HG02610 (cell line): ENCODE data around the gene GALNT10.

Experiments used
- ATAC-seq: cut with Tn5 transposase; IDR thresholded peaks from one replicate; pipeline ENCODE4 v1.9.1; 2021; ENCODE audit warnings: mild to moderate bottlenecking, moderate library complexity; ENCODE audit not compliant: unreplicated experiment

Gene GALNT10

GRCh38 chr5:154317916-154318315 is 127.4 kb downstream of the GALNT10 start:
- ATAC-seq: no peak

DNA sequence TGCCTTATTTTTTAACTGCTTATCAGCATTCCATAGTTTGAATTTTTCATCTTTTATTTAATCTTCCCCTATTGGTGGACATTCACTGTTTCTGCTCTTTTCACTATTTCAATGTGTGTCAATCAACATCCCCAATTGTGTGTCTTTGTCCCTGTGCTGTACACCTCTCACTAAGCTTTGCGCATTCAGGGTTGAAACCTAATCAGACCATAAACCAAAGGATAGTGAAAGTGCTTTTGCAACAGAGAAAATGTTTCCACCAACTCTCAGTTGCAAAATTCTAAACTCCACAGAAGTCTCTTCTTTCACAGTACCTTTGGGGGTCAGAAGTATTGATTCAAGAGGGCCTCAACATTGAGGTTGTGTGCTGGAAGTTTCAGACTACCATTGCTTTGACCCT is 128.2 kb downstream of the GALNT10 start:
- no peak for ATAC-seq

DNA sequence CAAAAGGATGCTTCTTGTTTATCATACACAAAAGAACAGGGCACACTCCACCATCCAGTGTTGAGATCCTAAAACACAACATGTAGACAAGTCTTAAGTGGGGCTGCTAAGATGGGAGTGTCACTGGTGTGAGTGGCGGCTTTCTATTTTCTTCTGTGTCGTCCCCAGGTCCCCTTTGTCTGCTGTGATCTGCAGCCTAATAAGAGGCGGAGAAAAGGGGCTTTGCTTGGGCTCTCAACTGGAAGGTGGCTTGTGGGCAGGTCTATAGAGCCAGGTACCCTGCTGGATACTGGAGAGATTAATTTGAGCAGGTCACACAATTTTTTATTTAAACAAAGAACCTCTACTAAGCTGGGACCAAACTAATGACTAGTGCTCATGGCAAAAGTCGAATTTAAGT is 129.2 kb downstream of the GALNT10 start:
- no peak for ATAC-seq

- no peak for ATAC-seq
Observed at GRCh38 chr5:154320224-154321089, 129.9 kb downstream of the GALNT10 start.

GRCh38 chr5:154321546-154321945 is 131.0 kb downstream of the GALNT10 start:
- no peak for ATAC-seq

DNA sequence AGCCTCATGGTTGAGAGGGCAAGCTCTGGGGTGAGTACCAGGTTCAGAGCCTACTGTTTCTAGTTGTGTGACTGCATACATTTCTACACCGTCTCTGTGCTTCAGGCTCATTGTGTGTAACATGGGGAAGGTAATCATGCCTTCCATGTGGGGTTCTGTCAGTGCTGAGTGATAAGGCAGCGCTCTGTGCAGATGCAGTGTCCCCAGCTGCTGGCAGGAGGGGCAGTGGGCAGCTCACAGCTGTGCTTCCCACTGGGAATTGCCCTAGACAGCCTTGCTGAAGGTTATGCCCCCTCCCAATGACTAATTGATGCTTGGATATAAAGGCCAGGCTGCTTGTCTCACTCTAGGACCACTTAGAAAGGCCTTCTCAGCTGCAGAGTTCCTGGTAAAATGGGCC is 133.5 kb downstream of the GALNT10 start:
- ATAC-seq: no peak

DNA sequence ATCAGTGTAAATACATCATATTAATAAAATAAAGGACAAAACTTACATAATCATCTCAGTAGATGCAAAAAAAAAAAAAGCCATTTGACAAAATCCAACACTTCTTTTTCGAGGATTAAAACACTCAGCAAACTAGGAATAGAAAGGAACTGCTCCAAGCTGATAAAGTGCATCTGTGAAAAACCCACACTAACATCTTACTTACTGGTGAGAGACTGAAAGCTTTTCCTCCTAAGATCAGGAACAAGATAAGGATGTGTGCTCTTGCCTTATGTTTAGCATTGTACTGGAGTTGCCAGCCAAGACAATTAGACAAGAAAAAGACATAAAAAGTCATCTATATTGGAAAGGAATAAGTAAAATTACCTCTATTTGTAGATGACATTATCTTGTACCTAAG is 135.0 kb downstream of the GALNT10 start:
- no peak for ATAC-seq

DNA sequence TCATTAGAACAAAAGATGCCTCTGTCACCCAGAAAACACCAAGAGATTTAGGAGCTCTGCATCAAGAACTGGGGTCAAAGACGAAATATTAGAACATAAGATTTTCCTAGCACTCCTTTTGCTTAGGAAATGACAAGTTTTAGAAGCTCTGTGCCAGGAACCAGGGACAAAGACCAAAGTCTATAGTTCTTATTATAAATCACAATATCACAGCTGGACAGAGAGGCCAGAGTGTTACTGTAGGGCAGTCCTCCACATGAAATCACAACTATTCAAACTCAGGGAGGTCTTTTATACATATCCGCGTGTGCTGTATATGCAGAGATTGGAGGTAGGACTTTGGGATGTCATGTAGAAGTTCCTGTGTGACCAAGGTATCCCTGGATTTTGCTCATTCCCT is 138.5 kb downstream of the GALNT10 start:
- ATAC-seq: no peak

DNA sequence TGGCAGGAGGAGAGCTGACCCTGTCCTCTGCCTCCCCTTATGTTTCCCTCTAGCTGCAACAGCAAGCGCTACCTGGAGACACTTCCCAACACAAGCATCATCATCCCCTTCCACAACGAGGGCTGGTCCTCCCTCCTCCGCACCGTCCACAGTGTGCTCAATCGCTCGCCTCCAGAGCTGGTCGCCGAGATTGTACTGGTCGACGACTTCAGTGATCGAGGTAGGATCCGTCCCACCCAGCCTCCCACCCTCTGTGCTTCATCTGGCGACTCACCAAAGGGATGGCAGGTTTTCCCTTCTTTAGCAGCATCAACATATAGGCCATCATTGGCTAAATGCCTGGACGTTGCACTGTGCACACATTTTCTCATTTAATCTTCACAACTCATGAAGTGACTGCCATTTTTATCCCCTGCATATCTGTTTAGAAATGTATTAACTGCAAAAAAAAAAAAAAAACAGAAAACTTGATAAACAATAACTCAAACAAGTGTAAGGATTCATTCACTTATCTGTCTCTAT is 139.0 kb downstream of the GALNT10 start:
- ATAC-seq: no peak

GRCh38 chr5:154330097-154330667 is 139.6 kb downstream of the GALNT10 start:
- no peak for ATAC-seq

DNA sequence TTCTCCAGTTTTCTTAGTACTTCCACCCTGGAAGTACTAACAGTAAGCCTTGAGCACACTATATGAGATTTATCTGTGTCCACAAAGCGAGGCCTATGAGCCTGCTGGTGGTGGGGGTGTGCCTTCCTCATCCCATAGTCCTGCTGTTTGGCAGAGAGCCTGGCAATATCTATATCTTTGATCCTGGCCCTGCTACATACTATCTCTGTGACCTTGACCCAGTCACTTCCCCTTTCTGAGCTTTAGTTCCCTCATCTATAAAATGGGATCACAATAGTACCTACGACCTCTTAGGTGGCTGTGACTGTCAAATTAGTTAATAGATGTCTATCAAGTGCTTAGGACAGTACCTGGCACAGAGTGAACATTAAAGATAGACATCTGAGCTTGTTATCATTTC is 140.7 kb downstream of the GALNT10 start:
- ATAC-seq: no peak

DNA sequence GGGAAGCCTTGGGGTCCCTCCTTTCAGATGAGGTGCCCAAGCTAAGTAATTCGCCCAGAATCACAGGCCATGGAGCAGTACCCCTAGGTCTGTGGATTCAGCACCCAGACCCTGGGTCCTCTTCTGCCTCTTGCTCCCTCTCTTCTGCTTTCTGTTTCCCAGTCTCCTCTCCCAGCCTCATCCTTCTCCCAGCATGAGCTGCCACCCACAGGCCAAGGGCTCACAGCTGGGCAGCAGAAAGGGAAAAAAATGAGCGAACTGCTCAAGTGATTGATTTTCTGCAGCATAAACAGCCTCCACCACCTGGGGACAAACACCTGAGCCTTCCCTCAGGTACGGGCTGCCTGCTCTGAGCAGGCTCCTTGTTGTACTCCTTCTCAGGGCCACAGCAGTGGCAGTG is 141.4 kb downstream of the GALNT10 start:
- no peak for ATAC-seq

DNA sequence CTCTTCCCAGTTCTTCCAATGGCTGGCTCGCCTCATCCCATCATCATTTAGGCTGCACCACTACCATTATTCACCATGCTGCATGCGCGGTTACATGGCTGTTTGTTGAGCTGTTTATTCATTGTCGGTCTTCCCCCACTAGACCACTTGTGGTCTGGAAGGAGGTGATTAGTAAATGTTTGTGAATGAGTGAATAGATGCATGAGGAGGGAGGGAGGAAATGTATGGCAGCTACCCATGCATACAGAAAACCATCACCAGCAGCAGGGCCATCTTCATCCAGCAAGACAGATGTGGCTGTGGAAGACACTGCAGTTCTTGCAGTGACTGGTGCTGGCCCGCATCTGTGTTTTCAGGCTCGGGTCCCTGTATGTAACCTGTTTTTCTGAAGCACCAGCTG is 141.9 kb downstream of the GALNT10 start:
- no peak for ATAC-seq

DNA sequence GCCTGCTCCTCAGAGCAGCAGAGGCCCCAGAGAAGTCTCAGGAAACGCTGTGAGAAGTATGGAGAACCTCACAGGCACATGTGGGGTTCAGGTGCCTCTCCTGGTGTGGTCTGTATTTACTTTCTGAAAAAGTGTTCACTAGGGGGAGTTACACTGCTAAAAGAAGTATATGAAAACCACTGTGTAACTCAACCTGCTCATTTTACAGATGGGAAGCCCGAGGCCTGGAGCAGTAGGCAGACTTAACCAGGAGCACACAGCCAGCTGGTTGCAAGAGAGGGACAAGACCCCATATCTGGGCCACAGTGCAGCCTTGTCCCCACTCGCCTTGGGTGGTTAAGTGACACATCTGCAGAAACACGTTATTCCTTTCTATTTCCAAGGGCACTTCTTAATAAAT is 142.5 kb downstream of the GALNT10 start:
- no peak for ATAC-seq

- ATAC-seq: no peak
Observed at GRCh38 chr5:154334406-154335064, 144.0 kb downstream of the GALNT10 start.

DNA sequence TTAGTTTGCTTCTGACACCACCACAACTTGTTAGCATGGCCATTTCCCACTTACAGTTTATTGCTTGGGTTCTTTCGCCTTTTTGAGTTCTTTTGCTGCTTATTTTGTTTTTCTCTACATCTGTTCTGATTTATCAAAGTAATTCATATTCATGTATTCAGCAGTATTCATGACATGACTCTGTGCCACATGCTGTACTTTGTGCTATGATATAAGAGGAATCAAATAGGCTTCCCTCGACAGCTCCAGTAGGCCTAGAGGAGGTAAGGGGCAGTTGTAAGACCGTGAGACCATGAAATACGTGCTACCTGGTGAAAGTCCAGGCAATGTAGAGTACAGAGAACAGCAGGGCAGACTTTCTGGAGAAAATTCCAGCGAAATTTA is 144.5 kb downstream of the GALNT10 start:
- ATAC-seq: no peak

DNA sequence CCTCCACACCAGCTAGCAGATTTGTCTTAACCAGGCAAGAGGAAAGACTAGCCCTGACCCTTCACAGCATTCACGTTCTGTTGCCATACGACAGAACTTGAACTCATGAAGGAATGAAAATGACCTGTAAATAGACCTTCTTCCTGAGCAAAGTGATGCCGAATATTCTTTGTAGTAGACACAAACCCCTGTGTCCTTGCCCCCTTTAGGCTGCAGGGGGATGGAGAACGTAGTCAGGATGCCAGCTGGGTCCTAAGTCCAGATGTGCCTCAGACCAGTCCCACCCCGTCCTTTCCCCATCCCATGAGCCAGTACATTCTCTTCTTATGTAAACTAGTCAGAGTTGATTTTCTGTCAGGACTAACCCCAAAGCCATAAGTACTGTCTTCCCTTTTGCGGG is 151.1 kb downstream of the GALNT10 start:
- no peak for ATAC-seq

DNA sequence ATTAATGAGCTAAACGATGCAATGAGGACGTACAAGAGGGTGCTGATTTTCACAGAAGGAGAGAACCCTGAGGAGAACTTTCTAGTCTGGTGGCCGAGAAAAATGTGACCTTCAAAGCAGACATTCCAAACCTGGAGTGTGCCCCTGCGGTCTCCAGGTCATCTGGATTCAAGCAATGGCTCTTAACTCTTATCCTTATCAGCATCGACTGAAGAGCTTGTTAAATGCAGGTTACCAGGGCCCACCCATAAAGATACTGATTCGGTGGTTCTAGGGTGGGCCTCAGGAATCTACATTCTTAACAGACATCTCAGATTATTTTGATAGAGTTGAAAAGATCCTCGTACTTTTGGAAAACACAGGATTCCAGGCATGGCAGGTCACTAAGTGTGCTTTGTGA is 151.7 kb downstream of the GALNT10 start:
- ATAC-seq: no peak

DNA sequence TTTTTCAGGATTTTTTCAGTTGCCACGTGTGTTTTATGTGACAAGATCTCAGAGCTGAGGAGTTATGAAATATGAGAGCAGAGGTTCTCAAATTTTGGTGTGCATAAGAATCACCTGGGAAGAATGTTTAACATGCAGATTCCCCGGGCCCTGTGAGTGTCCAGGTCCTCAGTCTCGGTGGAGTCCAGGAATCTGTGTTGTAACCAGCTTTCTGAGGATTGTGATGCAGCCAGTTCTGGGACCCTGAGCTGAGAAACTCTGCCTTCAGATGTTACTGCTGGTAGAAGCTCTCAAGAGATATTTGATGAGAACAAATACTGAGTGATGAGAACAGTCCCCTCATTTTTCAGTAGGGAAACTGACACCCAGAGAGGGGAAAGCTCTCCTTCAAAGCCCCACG is 152.4 kb downstream of the GALNT10 start:
- ATAC-seq: no peak

DNA sequence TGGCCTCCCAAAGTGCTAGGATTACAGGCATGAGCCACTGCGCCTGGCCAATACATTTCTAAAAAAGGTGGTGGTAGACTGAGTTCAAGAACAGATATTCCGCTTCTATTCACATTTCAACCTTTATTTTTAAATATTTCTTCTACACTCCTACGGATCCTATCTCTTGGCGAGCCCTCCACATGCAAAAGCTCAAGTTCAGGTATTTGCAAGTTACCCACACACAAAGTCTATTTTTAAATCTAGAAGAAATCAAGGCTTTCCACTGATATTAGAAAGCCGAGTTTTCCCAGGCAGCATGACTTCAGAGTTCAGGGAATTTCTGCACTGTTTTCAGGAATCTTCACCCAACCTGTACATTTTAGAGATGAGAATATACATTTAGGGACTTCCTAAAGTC is 153.9 kb downstream of the GALNT10 start:
- no peak for ATAC-seq

- ATAC-seq: peak; percentile 96
Observed at GRCh38 chr5:154345255-154345952, 154.9 kb downstream of the GALNT10 start.
